Measurements from ENCODE around the gene PAMR1.
A peak's percentile ranks its signal among the peaks of the same experiment; 100 is the strongest.

The PAMR1 gene

GRCh38 chr11:35525501-35526175 is at the start of gene PAMR1:
Gene PAMR1 (minus strand): TSS chr11:35525616. CDS start chr11:35525585, 31 bp downstream.
- no peaks in the 10 kb centered on the region for H3K4me1 ChIP-seq
- DNase-seq (ENCODE audit: low spot score in 2 of 2) = peak in 1 of 2 experiments; percentile 11
- no peak within 1 kb of the TSS for H3K4me3 ChIP-seq
- no peaks in the 10 kb centered on the region for H3K36me3 ChIP-seq (replicated peaks)
- H3K27me3 ChIP-seq (ENCODE audit: low read depth) = peaks cover 39% of the 10 kb centered on the region
- in situ Hi-C loops (cut with MboI; ENCODE audit: low sequenced_read_pairs) = no loop called here
- H3K9me3 ChIP-seq = no peaks in the 10 kb centered on the region

DNA sequence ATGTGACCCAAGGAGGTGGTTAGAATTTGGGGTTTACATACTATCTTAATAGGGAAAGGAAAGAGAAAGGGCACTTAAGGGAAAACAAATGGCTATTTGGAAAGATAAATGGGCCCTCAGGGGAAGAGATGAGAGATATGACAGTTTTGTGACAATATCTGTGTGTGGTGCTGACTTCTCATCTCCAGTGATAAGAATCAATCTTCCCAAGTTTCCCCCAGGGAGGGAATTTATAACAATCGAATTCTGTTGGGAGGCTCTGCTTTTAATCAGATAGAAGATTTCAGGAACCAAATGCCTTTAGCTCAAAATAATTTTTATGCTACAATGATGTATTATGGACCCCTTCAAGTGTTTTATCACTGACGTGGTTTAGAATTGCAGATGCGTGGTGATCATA is 46.3 kb upstream of the PAMR1 start:
- Histone ChIP-seq H3K36me3 (replicated peaks) (no peaks in the 10 kb centered on the region), H3K27me3 (ENCODE audit: low read depth) (no peaks in the 10 kb centered on the region), H3K4me1 (no peaks in the 10 kb centered on the region), H3K4me3 (no peak overlapping the region), H3K9me3 (no peaks in the 10 kb centered on the region)
- in situ Hi-C loops (cut with MboI; ENCODE audit: low sequenced_read_pairs) = no loop called here
- DNase-seq (ENCODE audit: low spot score in 2 of 2) = no peak

GRCh38 chr11:35567737-35568465 is 42.5 kb upstream of the PAMR1 start:
- no peaks in the 10 kb centered on the region for H3K4me1 ChIP-seq
- H3K4me3 ChIP-seq = no peak overlapping the region
- no peak for DNase-seq (ENCODE audit: low spot score in 2 of 2)
- no peaks in the 10 kb centered on the region for H3K9me3 ChIP-seq
- no peaks in the 10 kb centered on the region; the same call in 1 of the 2 replicates for H3K27me3 ChIP-seq (ENCODE audit: low read depth)
- no peaks in the 10 kb centered on the region for H3K36me3 ChIP-seq (replicated peaks)
- in situ Hi-C loops (cut with MboI; ENCODE audit: low sequenced_read_pairs) = no loop called here

GRCh38 chr11:35566885-35567284 is 41.5 kb upstream of the PAMR1 start:
- no peak for DNase-seq (ENCODE audit: low spot score in 2 of 2)
- Histone ChIP-seq H3K36me3 (replicated peaks) (no peaks in the 10 kb centered on the region), H3K4me3 (no peak overlapping the region), H3K27me3 (ENCODE audit: low read depth) (peaks cover 5% of the 10 kb centered on the region; the same call in 1 of the 2 replicates), H3K4me1 (no peaks in the 10 kb centered on the region), H3K9me3 (no peaks in the 10 kb centered on the region)
- in situ Hi-C loops (cut with MboI; ENCODE audit: low sequenced_read_pairs) = no loop called here

GRCh38 chr11:35566181-35566580 is 40.8 kb upstream of the PAMR1 start:
- in situ Hi-C loops (cut with MboI; ENCODE audit: low sequenced_read_pairs) = no loop called here
- H3K27me3 ChIP-seq (ENCODE audit: low read depth) = peaks cover 5% of the 10 kb centered on the region; the same call in 1 of the 2 replicates
- H3K36me3 ChIP-seq (replicated peaks) = no peaks in the 10 kb centered on the region
- no peak overlapping the region for H3K4me3 ChIP-seq
- H3K4me1 ChIP-seq = no peaks in the 10 kb centered on the region
- H3K9me3 ChIP-seq = no peaks in the 10 kb centered on the region
- no peak for DNase-seq (ENCODE audit: low spot score in 2 of 2)

DNA sequence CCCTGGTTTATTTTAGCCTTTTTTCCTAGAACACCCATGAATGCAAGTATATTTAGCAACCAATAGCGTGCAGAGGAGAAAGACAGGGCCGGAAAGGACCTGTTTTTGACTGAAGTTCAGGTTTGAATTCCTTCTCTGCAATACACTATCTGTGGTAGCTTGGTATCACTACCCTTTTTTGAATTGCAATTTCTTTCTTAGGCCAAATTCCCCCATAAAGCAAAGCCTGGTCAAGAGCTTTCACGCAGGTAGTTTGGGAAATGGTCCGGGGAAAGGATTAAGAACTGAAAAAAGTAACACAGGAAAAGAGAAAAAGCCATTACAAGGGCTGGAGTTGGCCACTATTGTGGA is 38.8 kb upstream of the PAMR1 start:
- DNase-seq (ENCODE audit: low spot score in 2 of 2) = no peak
- peaks cover 7% of the 10 kb centered on the region for H3K27me3 ChIP-seq (ENCODE audit: low read depth)
- no peaks in the 10 kb centered on the region for H3K9me3 ChIP-seq
- in situ Hi-C loops (cut with MboI; ENCODE audit: low sequenced_read_pairs) = no loop called here
- H3K4me1 ChIP-seq = no peaks in the 10 kb centered on the region
- H3K36me3 ChIP-seq (replicated peaks) = no peaks in the 10 kb centered on the region
- no peak overlapping the region for H3K4me3 ChIP-seq

- Histone ChIP-seq H3K4me3 (no peak overlapping the region), H3K36me3 (replicated peaks) (no peaks in the 10 kb centered on the region), H3K4me1 (no peaks in the 10 kb centered on the region), H3K9me3 (no peaks in the 10 kb centered on the region), H3K27me3 (ENCODE audit: low read depth) (peaks cover 7% of the 10 kb centered on the region)
- in situ Hi-C loops (cut with MboI; ENCODE audit: low sequenced_read_pairs) = no loop called here
- no peak for DNase-seq (ENCODE audit: low spot score in 2 of 2)
These were observed 38.2 kb upstream of the PAMR1 start for GRCh38 chr11:35563484-35564244.

DNA sequence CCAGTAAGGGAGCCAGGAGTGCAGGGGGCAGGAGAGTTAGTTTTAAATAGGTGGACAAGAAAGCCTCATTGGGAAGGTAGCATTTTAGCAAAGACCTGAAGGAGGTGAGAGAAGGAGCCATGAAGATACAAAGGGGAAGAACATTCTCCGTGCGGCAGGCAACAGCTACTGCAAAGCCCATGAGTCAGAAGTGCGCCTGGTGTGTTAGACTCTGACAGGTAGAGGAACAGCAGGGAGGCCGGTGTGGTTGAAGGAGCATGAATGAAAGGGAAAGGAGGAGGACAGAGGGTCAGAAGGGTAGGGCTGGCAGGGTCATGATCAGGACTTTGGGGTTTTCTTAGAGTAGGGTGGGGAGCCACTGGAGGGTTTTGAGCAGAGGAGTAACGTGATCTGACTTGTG is 34.5 kb upstream of the PAMR1 start:
- Histone ChIP-seq H3K4me1 (no peaks in the 10 kb centered on the region), H3K9me3 (no peaks in the 10 kb centered on the region), H3K36me3 (replicated peaks) (no peaks in the 10 kb centered on the region), H3K4me3 (no peak overlapping the region), H3K27me3 (ENCODE audit: low read depth) (peaks cover 10% of the 10 kb centered on the region)
- DNase-seq (ENCODE audit: low spot score in 2 of 2) = no peak
- in situ Hi-C loops (cut with MboI; ENCODE audit: low sequenced_read_pairs) = no loop called here

- no peak for DNase-seq (ENCODE audit: low spot score in 2 of 2)
- no peak overlapping the region for H3K4me3 ChIP-seq
- in situ Hi-C loops (cut with MboI; ENCODE audit: low sequenced_read_pairs) = no loop called here
- H3K4me1 ChIP-seq = no peaks in the 10 kb centered on the region
- H3K36me3 ChIP-seq (replicated peaks) = no peaks in the 10 kb centered on the region
- peaks cover 10% of the 10 kb centered on the region for H3K27me3 ChIP-seq (ENCODE audit: low read depth)
- H3K9me3 ChIP-seq = no peaks in the 10 kb centered on the region
These were observed 33.1 kb upstream of the PAMR1 start for GRCh38 chr11:35558513-35558912.

DNA sequence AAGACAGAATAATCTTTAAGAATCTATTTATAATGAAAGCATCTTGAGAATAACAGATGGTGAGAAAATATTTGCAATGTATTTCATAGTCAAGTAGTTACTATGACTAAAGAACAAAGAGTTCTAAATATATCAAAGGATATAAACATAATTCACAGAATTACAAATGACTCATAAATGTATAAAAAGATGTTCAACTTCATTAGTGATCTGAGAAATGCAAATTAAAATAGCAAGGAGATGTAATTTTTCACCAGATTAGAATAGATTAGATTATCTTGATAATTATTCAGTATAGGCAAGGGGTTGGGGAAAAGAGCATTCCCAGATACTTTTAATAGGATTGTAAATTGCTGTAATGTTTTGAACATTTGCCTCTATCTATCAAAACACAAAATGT is 30.1 kb upstream of the PAMR1 start:
- Histone ChIP-seq H3K9me3 (no peaks in the 10 kb centered on the region), H3K4me1 (no peaks in the 10 kb centered on the region), H3K36me3 (replicated peaks) (no peaks in the 10 kb centered on the region), H3K27me3 (ENCODE audit: low read depth) (peaks cover 9% of the 10 kb centered on the region), H3K4me3 (no peak overlapping the region)
- in situ Hi-C loops (cut with MboI; ENCODE audit: low sequenced_read_pairs) = no loop called here
- no peak for DNase-seq (ENCODE audit: low spot score in 2 of 2)

DNA sequence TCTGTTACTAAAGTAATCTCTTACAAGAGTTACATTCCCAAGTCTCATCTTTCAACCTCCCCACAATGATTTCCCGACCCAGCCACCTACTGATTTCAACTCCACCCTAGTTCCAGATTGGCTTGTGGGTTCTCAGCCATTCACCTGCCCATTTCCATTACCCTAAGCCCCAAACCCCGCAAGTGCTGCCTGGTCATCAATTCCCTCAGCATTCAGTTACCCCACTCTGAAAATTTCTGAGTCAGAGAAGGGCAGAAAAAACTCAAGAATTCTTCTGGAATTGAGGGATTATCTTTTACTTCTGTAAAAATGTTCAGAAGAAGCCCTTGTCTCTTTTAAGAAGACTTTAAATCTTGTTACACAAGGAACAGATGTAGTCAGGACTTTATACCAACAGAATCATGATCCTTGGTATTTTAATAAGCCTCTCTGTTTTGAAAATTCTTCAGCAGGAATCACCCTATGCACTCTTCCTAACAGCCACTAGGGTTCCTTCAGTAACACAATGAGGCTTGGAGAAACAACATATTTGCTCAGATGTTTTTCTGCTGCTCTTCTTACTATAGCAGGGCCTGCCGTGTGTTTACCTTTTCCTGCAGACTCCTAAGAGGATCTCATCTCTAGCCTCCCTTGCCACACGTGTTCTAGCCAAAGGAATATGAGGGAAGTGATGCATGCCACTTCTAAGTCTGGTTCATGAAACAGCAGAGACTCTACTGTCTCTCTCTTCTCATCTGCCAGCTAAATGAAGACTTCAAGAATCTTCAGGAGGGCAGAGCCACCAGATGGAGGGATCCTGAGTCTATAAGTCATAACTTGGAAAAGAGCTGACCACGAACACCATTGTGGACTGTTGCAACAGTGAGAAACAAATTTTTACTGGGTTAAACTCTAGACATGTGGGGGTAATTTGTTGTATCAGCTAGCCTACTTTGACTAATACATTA is 29.3 kb upstream of the PAMR1 start:
- in situ Hi-C loops (cut with MboI; ENCODE audit: low sequenced_read_pairs) = no loop called here
- H3K4me1 ChIP-seq = peaks cover under 1% of the 10 kb centered on the region
- H3K9me3 ChIP-seq = no peaks in the 10 kb centered on the region
- no peak for DNase-seq (ENCODE audit: low spot score in 2 of 2)
- H3K4me3 ChIP-seq = no peak overlapping the region
- H3K36me3 ChIP-seq (replicated peaks) = no peaks in the 10 kb centered on the region
- peaks cover 9% of the 10 kb centered on the region for H3K27me3 ChIP-seq (ENCODE audit: low read depth)

DNA sequence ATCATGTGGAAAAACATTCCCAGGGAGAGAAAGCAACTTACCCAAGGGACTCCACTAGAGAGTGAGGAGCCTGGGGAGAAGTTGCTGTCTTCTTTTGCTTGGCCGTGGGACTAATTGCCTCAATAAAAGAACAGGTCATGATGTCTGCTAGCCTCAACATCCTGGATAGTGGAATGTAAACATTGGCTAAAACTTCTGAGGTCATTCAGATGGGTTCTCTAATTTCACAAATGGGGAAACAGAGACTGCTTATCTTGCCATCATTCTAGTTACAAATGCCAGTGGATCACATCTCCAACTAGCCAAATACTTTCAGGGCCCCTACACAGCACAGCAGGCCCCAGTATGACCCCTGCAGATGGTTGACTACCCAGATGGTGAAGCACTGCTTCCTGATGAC is 28.4 kb upstream of the PAMR1 start:
- Histone ChIP-seq H3K36me3 (replicated peaks) (no peaks in the 10 kb centered on the region), H3K4me1 (peaks cover 8% of the 10 kb centered on the region), H3K4me3 (no peak overlapping the region), H3K27me3 (ENCODE audit: low read depth) (peaks cover 9% of the 10 kb centered on the region), H3K9me3 (no peaks in the 10 kb centered on the region)
- DNase-seq (ENCODE audit: low spot score in 2 of 2) = no peak
- in situ Hi-C loops (cut with MboI; ENCODE audit: low sequenced_read_pairs) = no loop called here

DNA sequence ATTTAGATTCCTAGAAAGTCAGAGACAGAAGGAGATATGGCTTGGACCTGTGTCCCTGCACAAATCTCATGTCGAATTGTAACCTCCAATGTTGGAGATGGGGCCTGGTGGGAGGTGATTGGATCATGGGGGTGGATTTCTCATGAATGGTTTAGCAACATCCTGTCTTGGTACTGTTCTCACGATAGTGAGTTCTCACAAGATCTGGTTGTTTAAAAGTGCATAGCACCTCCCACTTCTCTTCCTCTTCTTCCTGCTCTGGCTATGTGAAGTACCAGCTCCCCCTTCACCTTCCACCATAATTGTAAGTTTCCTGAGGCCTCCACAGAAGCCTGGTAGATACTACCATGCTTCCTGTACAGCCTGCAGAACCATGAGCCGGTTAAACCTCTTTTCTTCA is 27.6 kb upstream of the PAMR1 start:
- Histone ChIP-seq H3K4me3 (no peak overlapping the region), H3K9me3 (no peaks in the 10 kb centered on the region), H3K27me3 (ENCODE audit: low read depth) (peaks cover 9% of the 10 kb centered on the region), H3K4me1 (peaks cover 13% of the 10 kb centered on the region), H3K36me3 (replicated peaks) (no peaks in the 10 kb centered on the region)
- no peak for DNase-seq (ENCODE audit: low spot score in 2 of 2)
- in situ Hi-C loops (cut with MboI; ENCODE audit: low sequenced_read_pairs) = no loop called here

All from HAP-1 (cell line).